HG03159 (cell line): ENCODE data around the gene SLC19A1.
"Not testable (repeated sequence)": the region's sequence is repeated elsewhere in the genome, so short reads cannot be mapped to it uniquely, and the experiment has no call there.

ENCODE experiments used
- ATAC-seq: cut with Tn5 transposase; IDR thresholded peaks from one replicate; pipeline ENCODE4 v1.9.1; 2021; ENCODE audit warnings: mild to moderate bottlenecking, moderate library complexity; ENCODE audit not compliant: unreplicated experiment

The SLC19A1 gene

DNA sequence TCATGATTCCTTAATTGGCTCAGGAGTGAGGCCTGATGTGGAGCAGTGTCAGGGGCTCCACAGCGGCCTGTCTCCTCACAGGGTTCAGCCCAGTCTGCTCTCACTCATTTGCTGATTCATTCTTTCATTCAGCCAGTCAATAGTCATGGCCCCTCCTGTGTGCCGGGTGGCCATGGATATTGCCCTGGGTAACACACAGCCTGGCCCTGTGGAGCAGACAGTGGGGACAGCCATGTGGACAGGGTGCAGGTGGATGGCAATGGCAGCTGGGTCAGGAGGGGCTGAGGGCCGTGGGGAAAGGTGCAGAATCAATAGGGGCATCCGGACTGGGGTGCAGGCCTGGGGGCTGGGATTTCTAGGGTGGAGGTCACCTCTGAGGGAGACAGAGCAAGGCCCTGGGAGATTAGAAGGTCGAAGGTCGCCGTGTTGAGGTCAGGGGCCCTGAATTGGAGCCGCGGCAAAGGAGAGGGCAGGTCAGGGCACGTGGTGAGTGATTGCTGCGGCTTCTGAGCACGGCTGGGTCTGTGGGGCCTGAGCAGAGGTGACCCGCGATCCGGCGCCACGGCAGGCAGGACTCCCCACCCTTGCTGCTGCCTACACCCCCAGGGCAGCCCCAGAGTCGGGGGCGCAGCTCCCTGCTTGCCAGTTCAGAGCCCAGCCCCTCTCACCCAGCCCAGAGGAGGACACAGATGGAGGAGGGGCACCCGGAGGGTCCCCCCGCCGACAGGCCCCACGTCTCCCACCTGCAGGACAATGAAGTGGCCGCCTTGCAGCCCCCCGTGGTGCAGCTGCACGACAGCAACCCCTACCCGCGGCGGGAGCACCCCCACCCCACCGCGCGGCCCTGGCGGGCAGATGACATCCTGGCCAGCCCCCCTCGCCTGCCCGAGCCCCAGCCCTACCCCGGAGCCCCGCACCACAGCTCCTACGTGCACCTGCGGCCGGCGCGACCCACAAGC is 33.4 kb downstream of the SLC19A1 start:
- ATAC-seq: no peak

- no peak for ATAC-seq
Measured at GRCh38 chr21:45507888-45508508, 34.2 kb downstream of the SLC19A1 start.

DNA sequence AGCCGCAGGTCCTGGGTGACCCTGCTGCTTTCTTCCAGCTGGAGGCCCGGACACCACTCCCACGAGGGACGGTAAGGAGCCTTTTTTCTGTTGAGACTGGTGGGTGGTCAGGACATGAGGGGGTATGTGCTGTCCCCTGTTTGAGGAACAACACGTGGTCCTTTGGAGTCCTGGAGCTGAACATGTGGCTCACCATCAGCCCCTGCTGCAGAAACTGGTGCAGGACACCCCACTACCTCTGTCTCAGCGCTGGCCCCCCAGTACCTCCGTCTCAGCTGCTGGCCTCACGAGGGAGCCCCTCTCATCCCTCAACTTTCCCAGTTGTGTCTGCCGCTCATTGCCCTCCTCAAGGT is 34.7 kb downstream of the SLC19A1 start:
- no peak for ATAC-seq

DNA sequence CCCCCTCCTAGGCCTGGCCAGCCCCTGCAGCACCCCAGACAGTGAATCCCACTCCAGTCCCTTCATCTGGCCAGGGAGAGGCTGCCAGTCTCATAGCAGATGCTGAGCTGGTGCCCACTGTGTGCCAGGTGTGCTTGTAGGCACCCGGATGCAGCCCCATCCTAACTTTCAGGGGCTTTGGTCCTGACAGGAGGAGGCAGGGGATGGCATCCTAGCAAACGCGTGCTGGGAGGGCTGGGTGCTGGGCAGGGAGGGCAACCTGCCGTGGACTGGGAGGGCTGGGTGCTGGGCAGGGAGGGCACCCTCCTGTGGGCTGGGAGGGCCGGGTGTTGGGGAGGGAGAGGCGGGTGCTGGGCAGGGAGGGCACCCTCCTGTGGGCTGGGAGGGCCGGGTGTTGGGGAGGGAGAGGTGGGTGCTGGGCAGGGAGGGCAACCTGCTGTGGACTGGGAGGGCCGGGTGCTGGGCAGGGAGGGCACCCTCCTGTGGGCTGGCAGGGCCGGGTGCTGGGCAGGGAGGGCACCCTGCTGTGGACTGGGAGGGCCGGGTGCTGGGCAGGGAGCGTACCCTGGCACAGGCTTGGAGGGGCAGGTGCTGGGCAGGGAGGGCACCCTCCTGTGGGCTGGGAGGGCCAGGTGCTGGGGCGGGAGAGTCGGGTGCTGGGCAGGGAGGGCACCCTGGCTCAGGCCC is 35.3 kb downstream of the SLC19A1 start:
- no peak for ATAC-seq

GRCh38 chr21:45506241-45506817 is 35.9 kb downstream of the SLC19A1 start:
- no peak for ATAC-seq

DNA sequence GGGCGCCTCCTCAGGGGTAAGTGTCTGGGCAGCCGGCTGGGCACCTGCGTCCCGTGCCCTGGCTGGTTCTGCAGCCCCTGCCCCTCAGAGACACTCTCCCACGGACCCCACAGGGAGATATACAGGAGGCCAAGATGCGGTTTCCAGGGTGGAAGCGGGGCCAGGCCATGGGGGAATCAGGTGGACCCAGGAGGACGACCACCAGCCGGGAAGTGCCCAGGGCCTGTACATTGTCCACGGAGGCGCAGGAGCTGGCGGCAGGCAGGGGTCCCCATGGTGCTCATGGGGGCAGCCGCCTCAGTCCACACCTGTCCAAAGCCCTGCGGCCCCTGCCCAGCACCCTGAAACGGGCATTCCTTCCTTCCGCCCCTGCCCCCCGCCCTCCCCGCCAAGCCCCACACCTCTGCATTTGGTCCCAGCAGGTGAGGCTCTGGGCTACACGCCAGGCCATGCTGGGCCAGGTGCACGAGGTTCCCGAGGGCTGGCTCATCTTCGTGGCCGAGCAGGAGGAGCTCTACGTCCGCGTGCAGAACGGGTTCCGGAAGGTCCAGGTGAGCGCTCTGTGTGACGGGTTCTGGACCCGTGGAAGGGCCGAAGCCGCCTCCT is 36.7 kb downstream of the SLC19A1 start:
- ATAC-seq: no peak

DNA sequence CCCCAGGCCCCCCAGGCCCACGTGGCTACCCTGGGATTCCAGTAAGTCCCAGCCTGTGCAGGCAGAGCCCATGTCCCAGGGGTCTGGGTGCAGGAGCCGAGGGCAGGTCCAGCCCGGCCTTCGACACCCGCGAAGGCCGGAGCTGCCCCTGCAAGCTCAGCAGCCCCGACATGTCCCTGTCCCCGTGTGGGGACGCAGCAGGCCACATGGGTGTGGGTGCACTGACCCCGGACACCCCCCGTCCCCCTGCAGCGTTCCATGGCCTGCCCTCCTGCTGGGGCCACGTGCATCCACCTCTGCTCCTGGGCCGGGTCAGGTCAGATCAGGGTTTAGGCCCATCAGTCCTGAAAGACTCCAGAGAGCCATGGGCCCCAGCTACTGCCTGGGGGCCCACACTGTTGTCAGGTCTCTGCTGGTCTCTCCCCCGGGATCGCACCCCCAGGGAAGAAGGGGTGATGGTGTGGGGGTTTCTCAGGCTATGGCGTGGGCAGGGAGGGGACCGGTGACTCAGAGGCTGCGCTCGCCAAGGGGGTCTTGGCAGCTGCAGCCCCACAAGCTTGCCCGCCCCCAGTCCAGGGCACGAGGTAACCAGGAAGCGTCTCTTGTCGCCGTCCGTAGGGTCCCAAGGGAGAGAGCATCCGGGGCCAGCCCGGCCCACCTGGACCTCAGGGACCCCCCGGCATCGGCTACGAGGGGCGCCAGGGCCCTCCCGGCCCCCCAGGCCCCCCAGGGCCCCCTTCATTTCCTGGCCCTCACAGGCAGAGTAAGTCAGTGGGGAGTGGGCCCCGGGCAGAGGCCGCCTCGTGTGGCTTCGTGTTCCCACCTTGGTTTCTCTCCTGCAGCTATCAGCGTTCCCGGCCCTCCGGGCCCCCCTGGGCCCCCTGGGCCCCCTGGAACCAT is 37.5 kb downstream of the SLC19A1 start:
- no peak for ATAC-seq

DNA sequence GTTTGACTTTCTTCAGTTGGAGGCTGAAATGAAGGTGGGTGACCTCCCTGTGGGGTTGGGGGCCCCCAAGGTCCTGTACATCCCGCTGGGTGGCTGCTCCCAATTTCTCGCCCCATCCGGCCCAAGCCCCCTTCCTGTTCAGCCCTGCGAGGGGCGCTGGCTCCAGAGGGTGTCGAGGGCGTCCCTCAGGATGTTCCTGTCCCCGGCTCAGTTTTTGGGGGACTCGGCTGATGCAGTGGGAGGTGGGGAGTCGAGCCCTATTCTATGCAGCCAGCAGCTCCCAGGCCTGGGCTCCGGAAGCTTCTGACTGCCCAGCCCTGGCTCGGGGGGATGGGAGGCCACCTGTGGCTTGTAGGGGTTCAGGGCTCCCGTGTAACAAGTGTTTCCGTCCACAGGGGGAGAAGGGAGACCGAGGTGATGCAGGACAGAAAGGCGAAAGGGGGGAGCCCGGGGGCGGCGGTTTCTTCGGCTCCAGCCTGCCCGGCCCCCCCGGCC is 38.2 kb downstream of the SLC19A1 start:
- no peak for ATAC-seq

- not testable (repeated sequence) for ATAC-seq
Measured at GRCh38 chr21:45503226-45503625, 39.0 kb downstream of the SLC19A1 start.

DNA sequence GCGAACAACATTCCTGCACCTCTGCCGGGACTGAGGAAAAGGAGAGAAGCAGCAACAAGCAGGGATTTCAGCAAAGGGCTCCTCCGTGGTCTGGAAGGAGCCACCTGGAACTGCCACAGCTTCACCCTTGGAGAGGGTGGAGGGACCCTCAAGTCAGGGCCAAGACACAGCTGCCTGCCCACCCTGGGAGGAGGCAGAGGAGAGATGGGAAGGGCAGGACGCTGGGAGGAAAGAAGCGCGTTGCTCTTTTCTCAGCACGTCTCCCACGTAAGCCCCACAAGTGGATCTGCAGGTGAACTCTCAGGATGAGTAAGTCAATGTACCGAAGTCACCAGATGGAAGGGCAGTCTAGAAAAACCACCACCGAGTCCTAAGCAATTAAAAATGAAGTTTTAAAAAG is 39.6 kb downstream of the SLC19A1 start:
- no peak for ATAC-seq

DNA sequence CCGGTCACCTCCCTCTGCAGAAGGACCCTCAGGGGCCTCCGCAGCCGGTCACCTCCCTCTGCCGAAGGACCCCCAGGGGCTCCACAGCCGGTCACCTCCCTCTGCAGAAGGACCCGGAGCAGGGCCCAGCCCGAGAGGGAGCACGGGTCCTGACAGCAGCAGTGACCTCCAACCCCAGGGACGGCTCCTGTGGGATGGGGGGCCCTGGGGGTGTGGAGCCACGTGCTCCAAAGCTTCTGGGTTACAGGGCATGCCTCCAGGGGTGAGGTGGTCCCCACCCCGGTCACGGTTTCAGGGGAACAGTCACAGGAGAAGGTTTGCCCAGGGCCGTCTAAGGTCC is 40.3 kb downstream of the SLC19A1 start:
- ATAC-seq: no peak

DNA sequence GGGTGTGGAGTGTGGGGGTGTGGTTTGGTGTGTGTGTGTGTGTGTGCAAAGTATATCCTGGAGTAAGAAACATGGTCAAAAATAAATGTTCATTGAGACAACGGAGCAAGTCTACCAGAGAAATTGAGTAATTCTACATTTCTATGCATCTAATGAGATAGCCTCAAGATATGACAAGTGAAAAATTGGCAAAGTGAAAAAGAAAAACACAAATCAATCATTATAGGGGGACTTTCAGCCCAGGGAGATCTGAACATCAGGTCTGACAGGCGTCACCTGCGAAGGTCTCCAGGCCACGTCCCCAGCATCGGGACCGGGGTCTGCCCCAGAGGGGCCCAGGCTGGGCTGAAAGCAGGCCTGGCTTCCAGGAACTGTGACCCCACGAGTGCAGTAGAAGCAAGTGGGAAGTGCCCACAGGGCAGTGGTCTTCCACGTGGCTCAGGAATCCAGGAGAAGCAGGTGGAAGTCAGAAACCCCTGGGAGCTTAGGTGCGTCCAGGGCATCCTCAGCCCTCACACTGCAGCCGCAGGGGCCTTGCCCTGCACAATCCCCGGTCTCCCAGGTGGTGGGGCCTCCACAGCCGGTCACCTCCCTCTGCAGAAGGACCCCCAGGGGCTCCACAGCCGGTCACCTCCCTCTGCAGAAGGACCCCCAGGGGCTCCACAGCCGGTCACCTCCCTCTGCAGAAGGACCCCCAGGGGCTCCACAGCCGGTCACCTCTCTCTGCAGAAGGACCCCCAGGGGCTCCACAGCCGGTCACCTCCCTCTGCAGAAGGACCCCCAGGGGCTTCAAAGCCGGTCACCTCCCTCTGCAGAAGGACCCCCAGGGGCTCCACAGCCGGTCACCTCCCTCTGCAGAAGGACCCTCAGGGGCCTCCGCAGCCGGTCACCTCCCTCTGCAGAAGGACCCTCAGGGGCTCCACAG is 40.9 kb downstream of the SLC19A1 start:
- not testable (repeated sequence) for ATAC-seq

- ATAC-seq: no peak
Measured at GRCh38 chr21:45499970-45500577, 42.2 kb downstream of the SLC19A1 start.

DNA sequence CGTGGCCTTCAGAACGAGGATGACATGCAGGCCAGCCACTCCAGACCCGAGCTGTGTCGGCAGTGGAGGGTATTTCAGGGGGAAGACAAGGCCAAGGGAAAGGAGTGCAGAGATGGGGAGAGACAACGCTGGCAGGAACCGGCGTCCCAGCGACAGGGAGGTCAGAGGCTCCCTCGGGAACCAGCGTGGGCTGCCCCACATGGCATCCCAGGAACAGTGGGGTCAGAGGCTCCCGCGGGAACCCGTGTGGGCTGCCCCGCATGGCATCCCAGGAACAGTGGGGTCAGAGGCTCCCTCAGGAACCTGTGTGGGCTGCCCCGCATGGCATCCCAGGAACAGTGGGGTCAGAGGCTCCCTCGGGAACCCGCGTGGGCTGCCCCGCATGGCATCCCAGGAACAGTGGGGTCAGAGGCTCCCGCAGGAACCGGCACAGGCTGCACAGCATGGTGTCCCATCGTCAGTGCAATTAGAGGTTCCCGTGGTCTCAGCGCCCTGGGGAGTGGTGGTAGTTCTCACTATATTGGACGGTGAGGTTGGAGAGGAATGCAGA is 43.0 kb downstream of the SLC19A1 start:
- ATAC-seq: no peak

GRCh38 chr21:45498646-45499000 is 43.6 kb downstream of the SLC19A1 start:
- ATAC-seq: no peak

DNA sequence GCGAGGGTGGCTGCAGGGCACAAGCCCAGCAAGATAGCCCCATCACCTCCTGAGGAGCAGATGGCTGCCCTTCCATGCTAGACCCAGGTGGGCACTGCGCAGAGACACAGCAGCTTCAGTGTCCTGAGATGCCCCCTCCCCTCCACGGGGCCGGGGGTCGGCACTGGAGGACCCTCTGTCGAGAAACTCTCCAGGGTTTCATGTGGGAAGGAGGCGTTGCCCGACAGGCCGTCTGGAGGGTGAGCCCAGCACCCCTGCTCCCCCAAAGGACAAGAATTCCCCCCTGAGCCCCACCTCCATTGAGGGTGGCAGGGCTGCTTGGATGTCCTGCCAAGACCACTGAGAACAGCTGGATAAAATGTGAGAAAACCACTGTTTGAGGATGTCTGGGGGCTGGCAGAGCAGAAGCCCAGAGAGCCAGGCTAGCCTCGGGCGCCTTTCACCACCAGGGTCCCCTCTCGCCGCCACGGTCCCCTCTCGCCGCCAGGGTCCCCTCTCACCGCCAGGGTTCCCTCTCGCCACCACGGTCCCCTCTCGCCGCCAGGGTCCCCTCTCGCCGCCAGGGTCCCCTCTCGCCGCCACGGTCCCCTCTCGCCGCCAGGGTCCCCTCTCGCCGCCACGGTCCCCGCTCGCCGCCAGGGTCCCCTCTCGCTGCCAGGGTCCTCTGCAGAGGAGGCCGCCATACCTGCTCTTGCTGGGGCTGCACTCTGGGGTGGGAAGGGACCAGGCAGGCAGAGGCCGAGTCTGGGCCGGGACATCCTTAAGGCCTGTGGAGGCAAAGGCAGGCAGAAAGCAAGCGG is 44.2 kb downstream of the SLC19A1 start:
- ATAC-seq: no peak
